Ecto neural progenitor cell (in vitro differentiated cells): ENCODE data around the gene MYO18B.
A peak's percentile ranks its signal among the peaks of the same experiment; 100 is the strongest.
"Not testable (repeated sequence)": the region's sequence is repeated elsewhere in the genome, so short reads cannot be mapped to it uniquely, and the experiment has no call there.

Experiments used
- DNase-seq: peaks from one replicate; pipeline ENCODE4 v3.0.0-alpha.2; 2018; ENCODE audit warnings: low spot score

MYO18B gene

GRCh38 chr22:25741692-25742626, at the start of gene MYO18B:
MYO18B (plus strand) TSS chr22:25742188; CDS start chr22:25761093, 18,905 bp downstream.
- DNase-seq: no peak

- DNase-seq: no peak
Measured at GRCh38 chr22:25692397-25693267, 49.4 kb upstream of the MYO18B start.

- DNase-seq: no peak
Measured at GRCh38 chr22:25693268-25693565, 48.8 kb upstream of the MYO18B start.

- no peak for DNase-seq
Measured at GRCh38 chr22:25694196-25694907, 47.6 kb upstream of the MYO18B start.

- no peak for DNase-seq
Measured at GRCh38 chr22:25695146-25695545, 46.8 kb upstream of the MYO18B start.

- no peak for DNase-seq
Measured at GRCh38 chr22:25696763-25697162, 45.2 kb upstream of the MYO18B start.

GRCh38 chr22:25697181-25697664, 44.8 kb upstream of the MYO18B start:
- DNase-seq: no peak

- DNase-seq: no peak
Measured at GRCh38 chr22:25697978-25698377, 44.0 kb upstream of the MYO18B start.

GRCh38 chr22:25698461-25698860, 43.5 kb upstream of the MYO18B start:
- peak; percentile 54 for DNase-seq

- DNase-seq: no peak
Measured at GRCh38 chr22:25698978-25699377, 43.0 kb upstream of the MYO18B start.

- DNase-seq: no peak
Measured at GRCh38 chr22:25701056-25701780, 40.8 kb upstream of the MYO18B start.

GRCh38 chr22:25702040-25702439, 39.9 kb upstream of the MYO18B start:
- DNase-seq: no peak

GRCh38 chr22:25702571-25703167, 39.3 kb upstream of the MYO18B start:
- no peak for DNase-seq

GRCh38 chr22:25704701-25705100, 37.3 kb upstream of the MYO18B start:
- DNase-seq: no peak

- no peak for DNase-seq
Measured at GRCh38 chr22:25706197-25706596, 35.8 kb upstream of the MYO18B start.

- DNase-seq: not testable (repeated sequence)
Measured at GRCh38 chr22:25708430-25708829, 33.6 kb upstream of the MYO18B start.

GRCh38 chr22:25709758-25710157, 32.2 kb upstream of the MYO18B start:
- DNase-seq: no peak

GRCh38 chr22:25710501-25710900, 31.5 kb upstream of the MYO18B start:
- DNase-seq: no peak

GRCh38 chr22:25711491-25711890, 30.5 kb upstream of the MYO18B start:
- no peak for DNase-seq

GRCh38 chr22:25712661-25713400, 29.2 kb upstream of the MYO18B start:
- no peak for DNase-seq
